Measurements from ENCODE around the gene RAP2C. TPM values are rescaled to one million over a fixed set of nuclear protein-coding genes. Genes with fewer than 3 reads are reported as not detected.
A peak's percentile ranks its signal among the peaks of the same experiment; 100 is the strongest.

RAP2C gene
- 21.3 TPM for polyA plus RNA-seq (2013, experiment 1 of 2)
- polyA plus RNA-seq (2013, experiment 2 of 2): 22.4 TPM

- Histone ChIP-seq H3K4me1 (ENCODE audit: insufficient read depth, low read length) (peaks cover 8% of the 10 kb centered on the region), H3K27ac (ENCODE audit: low read depth, low read length) (peak within 1 kb of the TSS; percentile 74; the same call in 1 of the 2 replicates), H3K9me3 (ENCODE audit: insufficient read depth, low read depth, low read length) (no peaks in the 10 kb centered on the region), H3K27me3 (ENCODE audit: insufficient read depth, low read length) (no peaks in the 10 kb centered on the region), H3K4me3 (ENCODE audit: low read length) (peak within 1 kb of the TSS; percentile 93), H3K9ac (ENCODE audit: low read depth, low read length) (peak within 1 kb of the TSS; percentile 68), H3K36me3 (ENCODE audit: insufficient read depth, low read length) (peaks cover 4% of the 10 kb centered on the region)
- whole genome bisulfite sequencing: 11% methylated on average over 6 of the region's 6 CpGs
These were observed at the start of gene RAP2C for GRCh38 chrX:132219343-132219768. RAP2C (minus strand) TSS chrX:132219447; CDS start chrX:132217268, 2,179 bp downstream.

DNA sequence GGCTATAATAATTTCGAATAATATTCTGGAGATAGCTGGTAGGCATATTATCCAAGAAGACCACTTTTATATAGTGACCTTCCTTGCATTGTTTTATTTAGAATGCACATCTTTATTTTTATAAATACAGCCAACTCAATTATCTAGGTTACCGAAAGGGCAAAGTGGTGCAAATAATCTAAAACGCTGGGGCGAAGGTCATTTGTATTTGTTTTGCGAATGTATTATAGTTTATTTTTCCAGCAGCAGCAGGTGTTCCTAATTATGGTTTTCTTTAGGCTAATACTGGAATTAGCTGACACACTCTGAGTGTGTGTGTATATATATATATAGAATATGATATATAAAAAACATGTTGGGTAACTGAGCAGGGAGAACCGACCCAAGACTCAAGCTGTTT is 48.1 kb upstream of the RAP2C start:
- Histone ChIP-seq H3K4me1 (ENCODE audit: insufficient read depth, low read length) (no peaks in the 10 kb centered on the region), H3K27ac (ENCODE audit: low read depth, low read length) (no peak overlapping the region), H3K9me3 (ENCODE audit: insufficient read depth, low read depth, low read length) (no peaks in the 10 kb centered on the region), H3K9ac (ENCODE audit: low read depth, low read length) (no peak overlapping the region), H3K36me3 (ENCODE audit: insufficient read depth, low read length) (no peaks in the 10 kb centered on the region), H3K4me3 (ENCODE audit: low read length) (no peak overlapping the region), H3K27me3 (ENCODE audit: insufficient read depth, low read length) (no peaks in the 10 kb centered on the region)
- WGBS: 97% methylated on average over 4 of the region's 6 CpGs

- no peak overlapping the region for H3K27ac ChIP-seq (ENCODE audit: low read depth, low read length)
- H3K9me3 ChIP-seq (ENCODE audit: insufficient read depth, low read depth, low read length): no peaks in the 10 kb centered on the region
- H3K4me3 ChIP-seq (ENCODE audit: low read length): no peak overlapping the region
- no peaks in the 10 kb centered on the region for H3K36me3 ChIP-seq (ENCODE audit: insufficient read depth, low read length)
- 73% methylated on average over 1 of the region's 1 CpG for WGBS
- H3K27me3 ChIP-seq (ENCODE audit: insufficient read depth, low read length): no peaks in the 10 kb centered on the region
- H3K9ac ChIP-seq (ENCODE audit: low read depth, low read length): no peak overlapping the region
- no peaks in the 10 kb centered on the region for H3K4me1 ChIP-seq (ENCODE audit: insufficient read depth, low read length)
These were observed 47.5 kb upstream of the RAP2C start for GRCh38 chrX:132266583-132267355.

GRCh38 chrX:132263127-132263526 is 43.9 kb upstream of the RAP2C start:
- Histone ChIP-seq H3K9me3 (ENCODE audit: insufficient read depth, low read depth, low read length) (no peaks in the 10 kb centered on the region), H3K9ac (ENCODE audit: low read depth, low read length) (no peak overlapping the region), H3K36me3 (ENCODE audit: insufficient read depth, low read length) (no peaks in the 10 kb centered on the region), H3K4me1 (ENCODE audit: insufficient read depth, low read length) (no peaks in the 10 kb centered on the region), H3K4me3 (ENCODE audit: low read length) (no peak overlapping the region), H3K27me3 (ENCODE audit: insufficient read depth, low read length) (no peaks in the 10 kb centered on the region), H3K27ac (ENCODE audit: low read depth, low read length) (no peak overlapping the region)
- 100% methylated on average over 2 of the region's 3 CpGs for WGBS

DNA sequence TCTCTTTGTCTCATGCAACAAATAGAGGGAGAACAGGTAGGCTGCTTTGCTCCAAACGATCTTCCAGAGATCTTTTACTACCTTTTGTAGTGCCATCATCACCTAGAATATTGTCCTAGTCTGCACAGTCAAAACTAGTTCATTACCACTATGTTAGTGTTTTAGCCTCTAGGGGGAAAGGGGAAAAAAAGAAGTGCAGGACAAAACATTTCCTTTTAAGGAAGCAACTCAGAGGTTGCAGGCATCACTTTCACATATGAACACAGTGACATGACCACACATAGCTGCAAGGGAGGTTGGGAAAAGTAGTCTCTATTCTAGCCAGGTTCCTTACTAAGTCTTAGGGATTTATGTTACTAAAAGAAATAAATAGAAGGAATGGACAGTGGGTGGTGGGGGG is 39.3 kb upstream of the RAP2C start:
- Histone ChIP-seq H3K9ac (ENCODE audit: low read depth, low read length) (no peak overlapping the region), H3K27me3 (ENCODE audit: insufficient read depth, low read length) (no peaks in the 10 kb centered on the region), H3K9me3 (ENCODE audit: insufficient read depth, low read depth, low read length) (no peaks in the 10 kb centered on the region), H3K36me3 (ENCODE audit: insufficient read depth, low read length) (no peaks in the 10 kb centered on the region), H3K4me3 (ENCODE audit: low read length) (no peak overlapping the region), H3K27ac (ENCODE audit: low read depth, low read length) (no peak overlapping the region), H3K4me1 (ENCODE audit: insufficient read depth, low read length) (no peaks in the 10 kb centered on the region)
- WGBS: 100% methylated on average over 1 of the region's 1 CpG

- Histone ChIP-seq H3K9me3 (ENCODE audit: insufficient read depth, low read depth, low read length) (no peaks in the 10 kb centered on the region), H3K9ac (ENCODE audit: low read depth, low read length) (no peak overlapping the region), H3K36me3 (ENCODE audit: insufficient read depth, low read length) (no peaks in the 10 kb centered on the region), H3K27me3 (ENCODE audit: insufficient read depth, low read length) (no peaks in the 10 kb centered on the region), H3K27ac (ENCODE audit: low read depth, low read length) (no peak overlapping the region), H3K4me1 (ENCODE audit: insufficient read depth, low read length) (no peaks in the 10 kb centered on the region), H3K4me3 (ENCODE audit: low read length) (no peak overlapping the region)
- WGBS: 100% methylated on average over 2 of the region's 2 CpGs
These were observed 37.9 kb upstream of the RAP2C start for GRCh38 chrX:132257116-132257515.

DNA sequence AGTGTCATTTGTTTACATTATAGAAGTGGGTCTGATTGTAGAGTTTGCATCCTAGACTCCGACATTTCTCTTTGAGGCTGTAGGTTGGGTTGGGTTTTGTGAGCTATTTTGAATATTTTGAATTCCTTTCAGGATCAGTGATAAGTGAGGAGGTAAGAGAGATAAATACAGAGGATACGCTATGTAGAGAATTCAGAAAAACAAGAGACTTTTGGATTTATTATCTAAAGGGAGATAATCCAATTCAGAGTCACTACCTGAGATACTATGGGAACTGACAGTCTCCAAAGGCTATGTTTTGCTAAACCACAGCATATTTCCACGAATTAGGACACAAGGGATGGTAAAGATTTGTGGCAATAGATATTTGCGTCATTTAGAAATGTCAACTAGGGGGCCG is 16.9 kb upstream of the RAP2C start:
- 98% methylated on average over 5 of the region's 5 CpGs for WGBS
- H3K4me1 ChIP-seq (ENCODE audit: insufficient read depth, low read length): no peaks in the 10 kb centered on the region
- H3K9ac ChIP-seq (ENCODE audit: low read depth, low read length): no peak overlapping the region

GRCh38 chrX:132235488-132235887 is 16.2 kb upstream of the RAP2C start:
- no peaks in the 10 kb centered on the region for H3K27me3 ChIP-seq (ENCODE audit: insufficient read depth, low read length)
- 95% methylated on average over 2 of the region's 5 CpGs for WGBS

More for the DNA sequence above, 16.9 kb upstream of the RAP2C start:
- Histone ChIP-seq H3K9me3 (ENCODE audit: insufficient read depth, low read depth, low read length) (no peaks in the 10 kb centered on the region), H3K4me3 (ENCODE audit: low read length) (no peak overlapping the region), H3K27me3 (ENCODE audit: insufficient read depth, low read length) (no peaks in the 10 kb centered on the region), H3K36me3 (ENCODE audit: insufficient read depth, low read length) (no peaks in the 10 kb centered on the region), H3K27ac (ENCODE audit: low read depth, low read length) (no peak overlapping the region)

DNA sequence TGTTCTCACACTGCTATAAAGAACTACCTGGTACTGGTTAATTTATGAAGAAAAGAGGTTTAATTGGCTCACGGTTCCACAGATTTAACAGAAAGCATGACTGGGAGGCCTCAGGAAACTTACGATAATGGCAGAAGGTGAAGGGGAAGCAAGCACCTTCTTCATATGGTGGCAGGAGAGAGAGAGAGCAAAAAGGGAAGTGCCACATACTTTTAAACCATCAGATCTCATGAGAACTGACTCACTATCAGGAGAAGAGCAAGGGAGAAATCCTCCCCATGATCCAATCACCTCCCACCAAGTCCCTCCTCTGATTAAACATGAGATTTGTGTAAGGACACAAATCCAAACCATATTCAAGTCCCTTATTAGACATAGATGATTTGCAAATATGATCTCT is 12.3 kb upstream of the RAP2C start:
- 98% methylated on average over 2 of the region's 2 CpGs for WGBS
- Histone ChIP-seq H3K9ac (ENCODE audit: low read depth, low read length) (no peak overlapping the region), H3K36me3 (ENCODE audit: insufficient read depth, low read length) (no peaks in the 10 kb centered on the region)

More at GRCh38 chrX:132235488-132235887, 16.2 kb upstream of the RAP2C start:
- no peaks in the 10 kb centered on the region for H3K4me1 ChIP-seq (ENCODE audit: insufficient read depth, low read length)
- H3K4me3 ChIP-seq (ENCODE audit: low read length): no peak overlapping the region
- H3K9me3 ChIP-seq (ENCODE audit: insufficient read depth, low read depth, low read length): no peaks in the 10 kb centered on the region
- no peaks in the 10 kb centered on the region for H3K36me3 ChIP-seq (ENCODE audit: insufficient read depth, low read length)
- H3K9ac ChIP-seq (ENCODE audit: low read depth, low read length): no peak overlapping the region
- H3K27ac ChIP-seq (ENCODE audit: low read depth, low read length): no peak overlapping the region

GRCh38 chrX:132227383-132228112 is 8.3 kb upstream of the RAP2C start:
- 94% methylated on average over 3 of the region's 5 CpGs for WGBS
- H3K27ac ChIP-seq (ENCODE audit: low read depth, low read length): no peak overlapping the region
- H3K4me1 ChIP-seq (ENCODE audit: insufficient read depth, low read length): no peaks in the 10 kb centered on the region
- H3K36me3 ChIP-seq (ENCODE audit: insufficient read depth, low read length): no peaks in the 10 kb centered on the region
- H3K9me3 ChIP-seq (ENCODE audit: insufficient read depth, low read depth, low read length): no peaks in the 10 kb centered on the region
- no peak overlapping the region for H3K4me3 ChIP-seq (ENCODE audit: low read length)
- no peak overlapping the region for H3K9ac ChIP-seq (ENCODE audit: low read depth, low read length)
- H3K27me3 ChIP-seq (ENCODE audit: insufficient read depth, low read length): no peaks in the 10 kb centered on the region

More for the DNA sequence above, 12.3 kb upstream of the RAP2C start:
- H3K4me3 ChIP-seq (ENCODE audit: low read length): no peak overlapping the region
- no peaks in the 10 kb centered on the region for H3K4me1 ChIP-seq (ENCODE audit: insufficient read depth, low read length)
- no peaks in the 10 kb centered on the region for H3K9me3 ChIP-seq (ENCODE audit: insufficient read depth, low read depth, low read length)
- no peaks in the 10 kb centered on the region for H3K27me3 ChIP-seq (ENCODE audit: insufficient read depth, low read length)
- H3K27ac ChIP-seq (ENCODE audit: low read depth, low read length): no peak overlapping the region

DNA sequence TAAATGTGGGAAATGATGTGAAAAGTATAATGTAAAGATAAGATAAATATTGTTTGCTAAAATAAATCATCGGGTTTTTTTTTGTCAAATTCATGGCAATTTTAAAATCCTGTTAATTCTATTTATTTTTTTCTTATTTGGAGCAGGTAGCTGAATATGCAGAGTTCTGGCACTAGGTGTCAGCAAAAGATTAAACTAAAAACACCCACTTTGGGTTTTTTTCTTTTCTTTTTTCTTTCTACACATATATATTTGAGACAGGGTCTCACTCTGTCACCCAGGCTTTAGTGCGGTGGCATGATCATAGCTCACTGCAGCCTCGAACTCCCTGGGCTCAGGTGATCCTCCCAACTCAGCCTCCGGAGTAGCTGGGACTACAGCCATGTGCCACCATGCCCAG is 6.9 kb upstream of the RAP2C start:
- H3K9ac ChIP-seq (ENCODE audit: low read depth, low read length): no peak overlapping the region
- H3K4me3 ChIP-seq (ENCODE audit: low read length): no peak overlapping the region
- H3K4me1 ChIP-seq (ENCODE audit: insufficient read depth, low read length): no peaks in the 10 kb centered on the region
- H3K9me3 ChIP-seq (ENCODE audit: insufficient read depth, low read depth, low read length): no peaks in the 10 kb centered on the region
- WGBS: 88% methylated on average over 3 of the region's 4 CpGs
- H3K27ac ChIP-seq (ENCODE audit: low read depth, low read length): no peak overlapping the region
- H3K36me3 ChIP-seq (ENCODE audit: insufficient read depth, low read length): no peaks in the 10 kb centered on the region
- no peaks in the 10 kb centered on the region for H3K27me3 ChIP-seq (ENCODE audit: insufficient read depth, low read length)
